HG03095 (cell line): ENCODE results near the gene ZBTB7C.

ENCODE experiments used
- ATAC-seq: cut with Tn5 transposase; IDR thresholded peaks from one replicate; pipeline ENCODE4 v1.9.1; 2021; ENCODE audit warnings: moderate library complexity; ENCODE audit not compliant: unreplicated experiment

Gene ZBTB7C

GRCh38 chr18:48153613-48154481 is 255.3 kb downstream of the ZBTB7C start:
- ATAC-seq: no peak

DNA sequence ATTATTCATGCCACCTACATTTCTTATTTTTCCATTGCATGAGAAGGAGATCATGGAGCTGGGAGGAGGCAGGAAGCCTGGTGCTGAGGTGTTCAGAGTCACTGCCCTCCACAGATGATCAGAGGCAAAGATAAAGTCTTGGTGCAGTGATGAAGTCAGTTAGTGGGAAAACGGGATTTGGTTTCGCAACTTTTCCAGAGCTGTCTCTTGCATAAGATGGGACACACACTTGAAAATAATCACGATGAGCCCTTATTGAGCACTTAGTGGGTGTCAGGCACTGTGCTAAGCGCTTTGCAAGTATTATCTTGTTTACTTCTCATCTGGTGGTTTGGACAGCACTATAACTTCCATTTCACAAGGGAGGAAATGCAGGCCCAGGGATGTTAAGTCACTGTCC is 256.6 kb downstream of the ZBTB7C start:
- no peak for ATAC-seq

DNA sequence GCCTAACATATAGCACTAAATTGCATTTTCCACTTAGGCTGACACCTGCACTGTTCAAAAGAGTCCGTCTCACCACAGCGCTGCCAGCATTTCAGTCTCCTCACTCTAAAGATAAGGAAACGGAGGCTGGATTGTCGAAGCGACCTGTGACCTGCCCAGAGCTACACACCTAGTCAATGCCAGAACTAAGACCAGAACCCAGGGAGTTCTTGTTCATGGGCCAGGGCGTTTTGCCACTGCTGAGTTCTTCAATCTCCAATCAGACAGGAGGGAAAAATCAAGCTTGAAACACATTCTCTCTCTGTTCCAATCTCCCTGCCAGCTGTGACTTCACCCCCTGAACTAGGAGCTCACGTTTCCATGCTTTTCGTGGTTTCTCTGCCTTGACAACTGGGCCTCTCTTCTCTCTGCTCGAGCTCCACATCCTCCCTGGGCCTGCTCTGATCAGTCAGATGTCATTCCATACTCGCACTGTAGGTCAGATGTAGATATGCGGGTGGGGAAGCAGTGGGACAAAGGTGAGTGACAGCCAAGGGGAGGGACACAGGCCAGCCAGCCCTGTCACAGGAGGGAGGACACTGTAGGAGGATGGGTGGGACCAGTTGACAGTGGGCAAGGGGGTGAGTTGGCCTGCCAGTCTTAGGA is 257.6 kb downstream of the ZBTB7C start:
- ATAC-seq: no peak

- no peak for ATAC-seq
Measured at GRCh38 chr18:48149020-48149685, 260.0 kb downstream of the ZBTB7C start.

DNA sequence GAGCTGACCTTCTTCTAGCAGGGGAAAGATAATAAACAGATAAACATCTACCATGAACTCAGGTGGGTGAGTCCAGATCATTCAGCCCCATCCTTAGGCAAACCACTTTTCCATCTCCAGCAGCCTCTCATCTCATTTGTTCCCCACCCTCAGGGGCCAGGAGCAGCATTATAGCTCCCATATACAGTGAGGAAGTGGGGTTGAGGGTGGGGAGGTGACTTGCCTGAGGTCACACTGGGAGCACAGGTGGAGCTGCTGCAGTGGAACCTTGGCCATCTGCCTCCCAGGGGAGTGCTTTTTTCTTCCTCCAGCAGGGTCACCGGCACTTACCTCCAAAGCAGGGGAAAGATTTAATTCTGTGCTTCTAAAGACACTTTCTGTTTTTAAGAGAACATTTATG is 266.2 kb downstream of the ZBTB7C start:
- no peak for ATAC-seq

DNA sequence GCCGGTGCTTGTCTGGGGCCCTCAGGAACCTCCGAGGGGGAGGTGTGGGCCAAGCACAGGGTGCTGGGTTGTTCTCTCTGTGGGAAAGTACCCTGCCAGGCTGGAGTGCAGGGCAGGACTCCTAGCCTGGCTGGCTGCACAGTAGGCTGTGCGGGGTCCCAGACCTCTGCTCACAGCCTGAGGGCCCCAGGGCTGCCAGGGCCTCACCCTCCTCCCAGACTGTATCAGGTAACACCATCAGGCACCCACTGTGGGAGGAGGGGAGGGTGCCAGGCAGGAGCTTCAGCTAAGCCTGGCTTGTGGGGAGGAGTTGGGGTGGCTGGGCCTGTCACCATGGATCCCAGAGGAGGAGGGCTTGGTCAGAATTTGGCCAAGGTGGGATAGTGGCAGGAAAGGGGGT is 266.8 kb downstream of the ZBTB7C start:
- ATAC-seq: no peak

DNA sequence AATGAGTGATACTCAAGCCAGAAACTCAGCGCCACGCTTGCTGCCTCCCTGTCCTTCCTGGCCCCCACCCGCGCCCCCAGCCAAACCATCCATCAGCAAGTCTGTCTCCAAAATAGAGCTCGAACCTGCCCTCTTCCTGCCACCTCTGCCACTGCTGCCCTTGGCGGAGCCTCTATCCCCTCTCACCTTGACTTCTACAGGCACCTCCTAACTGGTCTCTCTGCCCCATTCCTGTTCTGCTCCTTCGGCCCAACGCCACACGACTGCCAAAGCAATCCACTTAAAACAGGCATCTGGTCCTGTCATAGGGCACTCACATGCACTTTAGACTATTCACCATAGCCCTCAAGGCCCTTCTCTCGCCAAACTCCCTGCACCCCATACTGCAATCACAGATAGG is 268.5 kb downstream of the ZBTB7C start:
- no peak for ATAC-seq

DNA sequence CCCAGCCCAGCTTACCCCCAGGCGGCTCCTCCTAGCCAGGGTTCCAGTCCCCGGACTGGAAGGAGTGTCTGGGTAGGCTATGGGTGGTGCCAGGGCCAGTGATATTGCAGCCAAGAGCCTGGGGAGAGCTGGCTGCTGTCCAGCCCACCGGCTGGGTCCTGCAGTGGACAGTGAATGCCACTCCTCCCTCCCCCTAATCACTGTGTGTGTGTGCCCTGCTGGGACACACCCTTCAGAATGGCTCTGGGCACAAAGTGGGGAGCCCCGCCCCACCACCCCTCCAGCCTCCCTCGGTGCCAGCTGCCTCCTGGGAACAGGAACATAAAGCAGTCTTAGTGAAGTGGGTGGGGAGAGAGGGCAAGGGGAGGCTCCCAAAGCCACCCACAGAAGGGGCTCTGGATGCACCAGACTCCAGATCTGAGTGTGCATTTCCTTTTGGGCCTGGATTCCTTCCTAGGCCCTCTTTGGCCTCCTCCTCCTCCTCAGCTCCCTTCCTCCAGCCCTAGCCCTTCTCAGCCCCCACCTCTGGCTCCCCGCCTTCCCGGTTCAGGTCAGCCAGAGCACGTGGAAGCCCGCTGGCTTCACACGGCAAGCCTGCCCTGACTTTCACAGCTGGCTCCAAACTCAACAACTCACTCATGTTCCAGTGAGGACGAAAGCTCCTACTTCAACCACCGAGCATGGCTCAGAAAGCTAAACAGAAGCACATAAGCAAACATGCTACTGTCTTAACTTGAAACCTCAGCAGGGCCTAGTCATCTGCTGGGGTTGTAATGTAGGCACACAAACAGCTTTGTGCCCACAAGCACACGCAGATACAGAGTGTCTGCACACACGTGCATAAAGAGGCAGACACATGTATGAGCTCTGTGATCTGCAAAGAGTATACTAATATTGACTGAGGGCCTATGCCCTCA is 269.5 kb downstream of the ZBTB7C start:
- ATAC-seq: no peak

DNA sequence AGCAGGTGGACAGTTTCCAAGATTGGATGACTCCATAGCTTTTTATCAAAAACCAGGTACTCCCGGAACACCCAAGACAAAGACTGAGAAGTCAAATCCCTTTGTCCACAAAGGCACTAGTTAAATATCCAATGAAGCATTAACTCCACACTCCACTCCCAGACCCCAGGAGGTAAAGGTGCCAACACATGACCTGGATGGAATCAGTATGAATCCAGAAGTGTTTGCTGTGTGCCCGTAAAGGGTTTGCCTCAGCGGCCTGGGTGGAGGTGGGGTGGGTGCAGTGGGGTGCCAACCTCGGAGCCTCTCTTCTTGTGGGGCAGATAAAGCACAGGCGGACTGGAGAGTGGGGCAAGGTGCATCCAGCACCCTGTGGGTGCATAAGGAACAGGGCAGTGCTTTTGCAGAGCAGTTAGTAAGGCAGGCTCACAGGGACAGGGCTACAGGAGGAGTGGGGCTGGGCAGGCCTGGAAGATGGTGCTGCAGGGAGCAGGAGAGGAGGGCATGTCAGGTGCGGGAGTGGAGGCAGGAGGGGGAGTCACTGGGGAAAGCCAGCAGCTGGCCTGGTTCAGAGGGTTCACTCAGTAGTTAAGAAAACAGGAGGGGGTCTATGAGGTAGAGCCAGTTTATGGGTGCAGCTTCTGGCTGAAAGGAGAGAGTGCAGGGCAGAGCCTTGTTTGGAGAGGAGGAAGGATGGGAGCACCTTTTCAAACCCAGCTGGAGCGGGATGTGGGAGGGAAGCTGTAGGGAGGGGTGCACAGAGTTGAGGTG is 270.3 kb downstream of the ZBTB7C start:
- no peak for ATAC-seq

DNA sequence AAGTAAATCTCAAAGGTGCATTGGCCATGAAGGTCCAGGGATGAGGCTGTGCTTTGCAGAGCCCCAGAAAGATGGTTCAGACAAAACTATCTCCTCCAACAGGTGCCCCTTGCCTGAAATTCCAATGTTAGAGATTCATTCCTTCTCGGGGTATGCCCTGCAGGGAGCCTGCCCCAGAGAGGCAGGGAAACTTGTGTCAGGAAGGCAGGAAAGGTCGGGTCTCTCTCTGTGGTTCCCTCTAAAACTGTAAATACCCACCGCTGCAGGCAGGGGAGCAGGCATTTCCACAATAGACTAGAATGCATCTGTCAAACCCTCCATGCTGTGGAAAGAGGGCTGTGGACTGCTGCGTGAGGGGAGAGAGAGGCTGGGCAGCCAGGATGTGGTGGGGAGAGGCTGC is 271.0 kb downstream of the ZBTB7C start:
- ATAC-seq: no peak

GRCh38 chr18:48137374-48138081 is 271.7 kb downstream of the ZBTB7C start:
- no peak for ATAC-seq

DNA sequence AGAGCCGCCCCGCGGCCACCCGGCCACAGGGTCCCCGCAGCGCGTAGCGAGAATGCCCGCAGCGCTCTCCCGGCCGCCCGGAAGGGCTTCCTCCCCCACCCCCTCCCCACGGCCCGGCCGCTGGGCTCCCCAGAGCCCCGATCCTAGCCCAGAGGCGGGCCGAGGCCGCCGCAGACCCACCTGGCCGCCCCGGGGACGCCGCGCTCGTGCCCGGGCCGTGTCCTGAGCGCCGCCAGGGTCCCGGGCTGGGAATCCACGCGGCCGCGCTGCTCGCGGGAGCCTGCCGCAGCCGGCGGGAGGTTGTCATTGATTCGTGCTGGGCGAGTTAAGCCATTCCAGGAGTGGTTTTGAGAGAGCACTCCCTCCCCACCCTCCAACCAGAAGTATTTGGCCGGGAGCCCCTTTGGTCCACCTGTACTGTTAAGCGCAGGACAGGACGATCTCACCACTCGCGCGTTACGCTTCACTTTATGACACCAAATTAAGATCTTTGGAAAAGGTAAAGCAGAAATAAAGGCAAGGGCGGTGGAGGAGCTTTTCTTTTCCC is 272.3 kb downstream of the ZBTB7C start:
- ATAC-seq: no peak

- no peak for ATAC-seq
Measured at GRCh38 chr18:48136051-48136826, 272.9 kb downstream of the ZBTB7C start.

DNA sequence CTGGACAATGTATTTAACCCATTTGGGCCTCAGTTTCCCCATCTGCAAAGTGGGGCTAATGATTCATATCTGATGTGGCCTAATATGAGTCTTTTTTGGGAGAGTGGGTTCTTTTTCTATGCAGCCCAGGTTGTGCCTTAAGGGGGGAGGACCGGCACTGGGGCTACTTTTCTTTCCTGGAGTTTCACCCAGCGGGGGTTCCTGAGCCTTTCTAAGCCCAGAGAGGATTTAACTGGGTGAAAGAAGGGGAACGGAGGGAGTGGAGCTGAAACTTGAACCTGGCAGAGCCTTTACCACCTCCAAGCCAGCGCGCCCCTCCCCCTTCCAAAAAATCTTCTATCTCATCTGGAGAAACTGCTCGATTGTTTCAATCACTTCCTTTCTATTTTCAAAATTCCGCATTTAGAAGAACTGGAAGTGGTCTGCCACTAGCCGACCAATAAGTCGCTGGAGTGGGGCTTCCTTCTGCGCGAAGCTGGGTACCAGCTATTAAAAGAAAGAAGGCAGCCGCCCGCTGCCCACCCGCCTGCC is 273.7 kb downstream of the ZBTB7C start:
- ATAC-seq: no peak

- ATAC-seq: no peak
Measured at GRCh38 chr18:48134609-48135008, 274.6 kb downstream of the ZBTB7C start.

DNA sequence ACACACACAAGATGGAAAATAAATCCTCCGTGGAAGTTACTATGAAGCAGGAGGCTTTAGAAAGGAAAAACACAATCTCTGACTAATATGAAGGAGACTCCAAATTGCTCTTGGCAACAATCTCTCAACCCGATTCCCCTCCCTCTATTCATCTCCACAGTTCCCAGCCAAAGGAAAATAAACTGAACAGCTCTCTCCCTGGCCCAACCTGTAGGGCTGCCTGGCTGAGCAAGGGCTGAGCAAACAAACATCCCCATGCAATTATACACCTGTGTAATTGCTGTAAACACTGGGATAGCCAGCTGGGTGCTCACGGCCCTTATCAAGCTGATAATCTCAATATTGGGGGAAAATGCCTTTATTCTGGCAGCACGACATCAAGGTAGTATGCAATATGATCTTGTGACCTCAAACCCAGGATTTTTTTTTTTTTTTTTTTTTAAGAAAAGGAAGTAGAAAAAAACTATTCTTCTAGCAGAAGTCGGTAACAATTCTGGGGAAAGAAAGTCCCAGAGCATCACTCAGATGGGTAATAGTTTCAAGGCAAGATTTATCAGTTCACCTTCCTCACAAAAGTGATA is 275.4 kb downstream of the ZBTB7C start:
- ATAC-seq: no peak

GRCh38 chr18:48132797-48133655 is 276.2 kb downstream of the ZBTB7C start:
- ATAC-seq: no peak
